Stimulated activated CD8-positive, alpha-beta memory T cell treated with anti-CD3 and anti-CD28 coated beads, Interleukin-4, amount 100 ng/mL, for 4 hours (primary cell): Measurements from ENCODE around the gene SARM1.
"Not testable (repeated sequence)": the region's sequence is repeated elsewhere in the genome, so short reads cannot be mapped to it uniquely, and the experiment has no call there.

ENCODE experiments used
- DNase-seq, 2 donors: peaks; one replicate each; pipeline ENCODE4 v3.0.0-alpha.2; 2020; ENCODE audit warnings: low read depth in 2 of 2, low spot score in 1 of 2

Gene SARM1

GRCh38 chr17:28371245-28372202, at the start of gene SARM1:
SARM1 (plus strand) TSS chr17:28371694; CDS start chr17:28372033, 339 bp downstream.
- peak; percentile 65 to 72 for DNase-seq

GRCh38 chr17:28324267-28324745, 47.2 kb upstream of the SARM1 start:
- DNase-seq = no peak

GRCh38 chr17:28324781-28325180, 46.7 kb upstream of the SARM1 start:
- DNase-seq = no peak

GRCh38 chr17:28325211-28325610, 46.3 kb upstream of the SARM1 start:
- DNase-seq = no peak

GRCh38 chr17:28326114-28326513, 45.4 kb upstream of the SARM1 start:
- no peak for DNase-seq

GRCh38 chr17:28327031-28327607, 44.4 kb upstream of the SARM1 start:
- DNase-seq = no peak

- no peak for DNase-seq
Measured at GRCh38 chr17:28327709-28328108, 43.8 kb upstream of the SARM1 start.

GRCh38 chr17:28328325-28328724, 43.2 kb upstream of the SARM1 start:
- DNase-seq = no peak

GRCh38 chr17:28330671-28331070, 40.8 kb upstream of the SARM1 start:
- no peak for DNase-seq

GRCh38 chr17:28331891-28332420, 39.5 kb upstream of the SARM1 start:
- no peak for DNase-seq

GRCh38 chr17:28333083-28333746, 38.3 kb upstream of the SARM1 start:
- no peak for DNase-seq

GRCh38 chr17:28334171-28334570, 37.3 kb upstream of the SARM1 start:
- DNase-seq = no peak

GRCh38 chr17:28334666-28335200, 36.8 kb upstream of the SARM1 start:
- DNase-seq = no peak

GRCh38 chr17:28335201-28335958, 36.1 kb upstream of the SARM1 start, which contains the start of the genes IFT20 and TNFAIP1:
IFT20 (minus strand) TSS chr17:28335472; CDS start chr17:28331985, 3,487 bp downstream.
TNFAIP1 (plus strand) TSS chr17:28335761; CDS start chr17:28339522, 3,761 bp downstream.
- DNase-seq = peak; percentile 92 to 97

GRCh38 chr17:28335959-28336871, 35.3 kb upstream of the SARM1 start:
- no peak for DNase-seq

- DNase-seq = no peak
Measured at GRCh38 chr17:28338056-28338768, 33.3 kb upstream of the SARM1 start.

GRCh38 chr17:28338769-28339212, 32.7 kb upstream of the SARM1 start:
- DNase-seq = not testable (repeated sequence)

- DNase-seq = no peak
Measured at GRCh38 chr17:28339431-28339830, 32.1 kb upstream of the SARM1 start.
